ENCODE measurements around the gene OGFOD3. TPM values are rescaled to one million over a fixed set of nuclear protein-coding genes. Genes with fewer than 3 reads are reported as not detected.

OGFOD3 gene
- total and polyA plus RNA-seq, 9 of the 15 experiments (the other 6 are each of a cell fraction or from before 2014, with no cell fraction given) = 0.69 to 44.7 (median 18.9) TPM

- TF ChIP-seq NR2C2 (CRISPR knock-in tag; IDR thresholded peaks at IDR 0.05) (no peak), NR2C2 (tag; IDR thresholded peaks at IDR 0.05) (no peak), TCF7 (IDR thresholded peaks at IDR 0.05; ENCODE audit: borderline replicate concordance) (no peak), ZNF263 (CRISPR knock-in tag; IDR thresholded peaks at IDR 0.05; ENCODE audit: borderline replicate concordance) (peak; percentile 9; the same call in 1 of the 2 replicates), ZNF324 (CRISPR knock-in tag; IDR thresholded peaks at IDR 0.05) (no peak), FOXO4 (CRISPR knock-in tag; IDR thresholded peaks at IDR 0.05) (no peak), ZBTB2 (IDR thresholded peaks at IDR 0.05) (no peak), NFIC (IDR thresholded peaks at IDR 0.05) (no peak), ZNF644 (tag; IDR thresholded peaks at IDR 0.05; ENCODE audit: low read depth) (no peak), ZBTB26 (CRISPR knock-in tag; IDR thresholded peaks at IDR 0.05) (no peak), MED1 (CRISPR knock-in tag; IDR thresholded peaks at IDR 0.05; ENCODE audit: borderline replicate concordance) (0 out of 2 replicates have a peak, but pooled peaks have one; percentile 46), ZNF764 (CRISPR knock-in tag; IDR thresholded peaks at IDR 0.05; ENCODE audit: low read depth) (no peak), CREB3 (tag; conservative IDR thresholded peaks at IDR 0.05; ENCODE audit: low read depth) (no peak), CREM (IDR thresholded peaks at IDR 0.05; ENCODE audit: low read depth) (peak; percentile 8; the same call in 1 of the 2 replicates), ZMIZ1 (IDR thresholded peaks at IDR 0.05; ENCODE audit: low read depth in 2 of 2, low read length in 2 of 2) (no peak), GATA2 (CRISPR knock-in tag; IDR thresholded peaks at IDR 0.05) (no peak), POLR2AphosphoS2 (IDR thresholded peaks at IDR 0.05; ENCODE audit: low read length) (no peak), DIDO1 (tag; IDR thresholded peaks at IDR 0.05; ENCODE audit: low read depth) (no peak), TFAP4 (CRISPR knock-in tag; IDR thresholded peaks at IDR 0.05; ENCODE audit: borderline replicate concordance) (0 out of 2 replicates have a peak, but pooled peaks have one; percentile 8)
These were observed 40.6 kb upstream of the OGFOD3 start (continued) for GRCh38 chr17:82458885-82459424.
